Measurements from ENCODE around the gene FGFR3. TPM values are rescaled to one million over a fixed set of nuclear protein-coding genes. Genes with fewer than 3 reads are reported as not detected.

FGFR3 gene
- total RNA-seq, 3 donors from 2014 or later (not counting 1 experiment from before 2014, with no cell fraction given) = not detected

DNA sequence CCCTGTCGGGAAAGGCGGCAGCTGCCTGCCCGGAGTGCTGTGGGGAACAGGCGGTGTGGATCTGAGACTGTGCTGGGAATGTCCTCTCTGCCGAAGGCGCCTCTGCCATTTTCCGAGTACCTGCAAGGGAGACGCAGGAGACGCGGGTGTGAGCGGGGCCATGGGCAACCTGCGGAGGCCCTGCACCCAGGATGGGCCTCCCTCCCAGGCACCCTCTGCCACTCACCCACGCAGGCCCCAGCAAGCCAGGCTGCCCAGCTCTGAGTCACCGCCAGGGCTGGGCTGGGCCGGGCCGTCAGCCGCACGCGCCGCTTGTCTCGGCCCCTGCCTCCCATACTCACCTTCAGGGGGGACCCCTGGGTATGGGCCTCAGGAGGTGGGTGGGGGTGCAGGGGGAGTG, 3.5 kb upstream of the FGFR3 start:
- Histone ChIP-seq H3K27me3 (ENCODE audit: control insufficient read depth, insufficient read depth, low read length) (peaks cover 4% of the 10 kb centered on the region), H3K4me3 (ENCODE audit: low read length) (no peak overlapping the region), H3K4me1 (ENCODE audit: control insufficient read depth, insufficient read depth, low read length) (peaks cover 7% of the 10 kb centered on the region), H3K27ac (ENCODE audit: low read length) (no peak overlapping the region), H3K36me3 (ENCODE audit: control insufficient read depth, insufficient read depth, low read length) (no peaks in the 10 kb centered on the region), H3K9me3 (ENCODE audit: control insufficient read depth, insufficient read depth, low read length) (no peaks in the 10 kb centered on the region)
- peaks cover 0 to 8% of the 10 kb centered on the region in 2 donors for H3K27me3 Mint-ChIP-seq (ENCODE audit: low read depth in 2 of 2)
- H3K4me1 Mint-ChIP-seq = no peaks in the 10 kb centered on the region
- ATAC-seq (no peak), DNase-seq (no peak)
- TF ChIP-seq, protein P1, sequence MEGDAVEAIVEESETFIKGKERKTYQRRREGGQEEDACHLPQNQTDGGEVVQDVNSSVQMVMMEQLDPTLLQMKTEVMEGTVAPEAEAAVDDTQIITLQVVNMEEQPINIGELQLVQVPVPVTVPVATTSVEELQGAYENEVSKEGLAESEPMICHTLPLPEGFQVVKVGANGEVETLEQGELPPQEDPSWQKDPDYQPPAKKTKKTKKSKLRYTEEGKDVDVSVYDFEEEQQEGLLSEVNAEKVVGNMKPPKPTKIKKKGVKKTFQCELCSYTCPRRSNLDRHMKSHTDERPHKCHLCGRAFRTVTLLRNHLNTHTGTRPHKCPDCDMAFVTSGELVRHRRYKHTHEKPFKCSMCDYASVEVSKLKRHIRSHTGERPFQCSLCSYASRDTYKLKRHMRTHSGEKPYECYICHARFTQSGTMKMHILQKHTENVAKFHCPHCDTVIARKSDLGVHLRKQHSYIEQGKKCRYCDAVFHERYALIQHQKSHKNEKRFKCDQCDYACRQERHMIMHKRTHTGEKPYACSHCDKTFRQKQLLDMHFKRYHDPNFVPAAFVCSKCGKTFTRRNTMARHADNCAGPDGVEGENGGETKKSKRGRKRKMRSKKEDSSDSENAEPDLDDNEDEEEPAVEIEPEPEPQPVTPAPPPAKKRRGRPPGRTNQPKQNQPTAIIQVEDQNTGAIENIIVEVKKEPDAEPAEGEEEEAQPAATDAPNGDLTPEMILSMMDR (IDR thresholded peaks at IDR 0.05) = no peak
- intact Hi-C loops (cut with micrococcal nuclease) = no loop called here
- H3K27ac Mint-ChIP-seq = no peak overlapping the region
- no peak overlapping the region for H3K4me3 Mint-ChIP-seq
- H3K9me3 Mint-ChIP-seq = no peaks in the 10 kb centered on the region
- H3K36me3 Mint-ChIP-seq = no peaks in the 10 kb centered on the region
- 90% methylated on average over 14 of the region's 21 CpGs for WGBS (ENCODE audit: insufficient coverage)

DNA sequence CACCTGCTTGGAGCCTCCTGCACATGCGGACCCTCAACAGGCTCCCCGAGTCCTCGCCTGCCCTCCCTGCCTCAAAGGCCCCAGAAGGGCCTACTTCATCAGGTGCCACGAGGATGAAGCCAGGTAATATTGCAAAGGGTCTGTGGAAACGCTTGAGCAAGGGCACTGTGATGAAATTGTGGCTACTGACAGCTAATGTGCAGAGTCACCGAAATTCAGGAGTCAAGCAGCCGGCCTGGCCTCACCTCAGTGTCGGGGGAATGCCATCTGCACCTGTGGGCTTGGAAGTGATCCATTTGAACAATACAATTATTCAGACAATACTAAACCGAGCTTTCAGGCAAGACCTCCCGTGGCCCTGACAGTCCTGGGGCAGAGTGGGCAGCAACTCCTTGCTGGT, 3.1 kb upstream of the FGFR3 start:
- Histone ChIP-seq H3K9me3 (ENCODE audit: control insufficient read depth, insufficient read depth, low read length) (no peaks in the 10 kb centered on the region), H3K4me3 (ENCODE audit: low read length) (no peak overlapping the region), H3K27me3 (ENCODE audit: control insufficient read depth, insufficient read depth, low read length) (peaks cover 4% of the 10 kb centered on the region), H3K4me1 (ENCODE audit: control insufficient read depth, insufficient read depth, low read length) (peaks cover 8% of the 10 kb centered on the region), H3K27ac (ENCODE audit: low read length) (no peak overlapping the region), H3K36me3 (ENCODE audit: control insufficient read depth, insufficient read depth, low read length) (no peaks in the 10 kb centered on the region)
- DNase-seq (no peak), ATAC-seq (no peak)
- Mint-ChIP-seq H3K4me1 (no peaks in the 10 kb centered on the region), H3K27ac (no peak overlapping the region), H3K9me3 (no peaks in the 10 kb centered on the region), H3K36me3 (no peaks in the 10 kb centered on the region), H3K27me3 (ENCODE audit: low read depth in 2 of 2) (peaks cover 0 to 8% of the 10 kb centered on the region in 2 donors), H3K4me3 (no peak overlapping the region)
- TF ChIP-seq, protein P1 (IDR thresholded peaks at IDR 0.05) = no peak
- intact Hi-C loops (cut with micrococcal nuclease) = no loop called here
- 86% methylated on average over 10 of the region's 10 CpGs for WGBS (ENCODE audit: insufficient coverage)

DNA sequence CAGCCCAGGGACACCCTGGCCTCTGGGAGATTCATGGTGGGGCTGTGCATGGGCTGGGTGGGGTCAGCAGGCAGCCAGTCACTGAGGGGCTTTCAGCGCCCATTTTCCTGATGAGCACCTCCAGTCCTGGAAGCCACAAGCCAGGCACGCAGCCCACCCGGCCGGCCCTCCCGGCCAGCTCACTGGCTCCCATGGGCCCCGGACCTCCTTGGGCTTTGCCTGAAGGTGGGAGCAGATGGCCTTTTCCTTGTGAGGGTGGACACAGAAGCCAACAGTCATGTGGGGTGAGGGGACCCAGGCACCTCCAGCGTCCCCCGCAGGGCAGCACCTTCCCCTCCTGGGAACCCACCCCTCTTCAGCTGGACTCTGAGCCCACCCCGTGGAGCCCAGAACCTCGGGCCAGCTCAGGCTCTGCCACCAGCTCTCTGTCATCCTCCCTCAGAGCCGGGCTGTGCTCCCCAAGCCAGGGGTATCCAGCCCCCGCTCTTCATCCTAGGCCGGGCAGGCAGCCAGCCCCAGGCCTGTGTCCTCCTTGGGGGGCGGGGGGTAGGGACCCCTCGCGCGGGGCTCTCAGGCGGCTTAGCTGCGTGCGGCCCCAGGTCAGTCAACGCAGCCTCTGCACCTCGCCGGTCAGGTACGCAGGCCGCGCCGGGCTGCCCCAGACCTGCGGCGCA, 798 bp upstream of the FGFR3 start:
- intact Hi-C loops (cut with micrococcal nuclease) = no loop called here
- H3K27me3 Mint-ChIP-seq (ENCODE audit: low read depth in 2 of 2) = peaks cover 8 to 13% of the 10 kb centered on the region in 2 donors
- H3K36me3 ChIP-seq (ENCODE audit: control insufficient read depth, insufficient read depth, low read length) = no peaks in the 10 kb centered on the region
- no peak overlapping the region for H3K27ac Mint-ChIP-seq
- H3K27me3 ChIP-seq (ENCODE audit: control insufficient read depth, insufficient read depth, low read length) = peaks cover 24% of the 10 kb centered on the region
- peaks cover 15% of the 10 kb centered on the region for H3K4me1 ChIP-seq (ENCODE audit: control insufficient read depth, insufficient read depth, low read length)
- no peaks in the 10 kb centered on the region for H3K9me3 ChIP-seq (ENCODE audit: control insufficient read depth, insufficient read depth, low read length)
- no peak overlapping the region for H3K4me3 ChIP-seq (ENCODE audit: low read length)
- no peaks in the 10 kb centered on the region for H3K36me3 Mint-ChIP-seq
- DNase-seq (no peak), ATAC-seq (no peak)
- TF ChIP-seq, protein P1 (IDR thresholded peaks at IDR 0.05) = no peak
- WGBS (ENCODE audit: insufficient coverage) = 72% methylated on average over 29 of the region's 29 CpGs
- peak overlapping the region; percentile 42 for H3K4me3 Mint-ChIP-seq
- no peak overlapping the region for H3K27ac ChIP-seq (ENCODE audit: low read length)
- H3K4me1 Mint-ChIP-seq = no peaks in the 10 kb centered on the region
- no peaks in the 10 kb centered on the region for H3K9me3 Mint-ChIP-seq

DNA sequence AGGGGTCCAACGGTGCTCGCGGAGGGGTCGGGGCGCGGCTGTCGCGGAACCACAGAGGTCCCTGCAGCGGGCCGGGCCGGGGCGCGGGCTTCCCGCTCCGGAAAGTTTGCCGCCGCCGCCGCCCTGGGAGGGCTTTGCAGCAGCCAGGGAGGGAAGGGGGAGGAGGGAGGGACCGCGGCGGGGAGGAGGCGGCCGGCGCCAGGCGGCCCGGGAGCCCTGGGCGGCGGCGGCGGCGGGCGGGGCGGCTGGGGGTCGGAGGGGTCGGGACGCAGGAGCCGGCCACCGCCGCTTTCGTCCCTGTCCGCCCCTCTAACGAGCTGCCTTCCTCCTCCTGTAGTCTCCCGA, 375 bp downstream of the FGFR3 start:
- ATAC-seq = peak in 2 of 3 donors; percentile 32 to 39
- TF ChIP-seq, protein P1 (IDR thresholded peaks at IDR 0.05) = no peak
- Mint-ChIP-seq H3K4me1 (no peaks in the 10 kb centered on the region), H3K36me3 (no peaks in the 10 kb centered on the region), H3K27ac (no peak overlapping the region), H3K4me3 (no peak overlapping the region), H3K27me3 (ENCODE audit: low read depth in 2 of 2) (peaks cover 8 to 13% of the 10 kb centered on the region in 2 donors), H3K9me3 (no peaks in the 10 kb centered on the region)
- under 1% methylated on average over 41 of the region's 44 CpGs for WGBS (ENCODE audit: insufficient coverage)
- H3K36me3 ChIP-seq (ENCODE audit: control insufficient read depth, insufficient read depth, low read length) = no peaks in the 10 kb centered on the region
- H3K27ac ChIP-seq (ENCODE audit: low read length) = no peak overlapping the region
- no peaks in the 10 kb centered on the region for H3K9me3 ChIP-seq (ENCODE audit: control insufficient read depth, insufficient read depth, low read length)
- intact Hi-C loops (cut with micrococcal nuclease) = no loop called here
- H3K27me3 ChIP-seq (ENCODE audit: control insufficient read depth, insufficient read depth, low read length) = peaks cover 24% of the 10 kb centered on the region
- H3K4me3 ChIP-seq (ENCODE audit: low read length) = no peak overlapping the region
- H3K4me1 ChIP-seq (ENCODE audit: control insufficient read depth, insufficient read depth, low read length) = peaks cover 15% of the 10 kb centered on the region
- peak in 1 of 2 donors; percentile 56 for DNase-seq
